Activated CD4-positive, alpha-beta T cell treated with anti-CD3 and anti-CD28 coated beads, Interleukin-2, amount 50 U/mL, for 16 hours (primary cell): ENCODE measurements around the gene NPLOC4.

Experiments used
- DNase-seq: peaks from one replicate; pipeline ENCODE4 v3.0.0-alpha.2; 2020

Gene NPLOC4

DNA sequence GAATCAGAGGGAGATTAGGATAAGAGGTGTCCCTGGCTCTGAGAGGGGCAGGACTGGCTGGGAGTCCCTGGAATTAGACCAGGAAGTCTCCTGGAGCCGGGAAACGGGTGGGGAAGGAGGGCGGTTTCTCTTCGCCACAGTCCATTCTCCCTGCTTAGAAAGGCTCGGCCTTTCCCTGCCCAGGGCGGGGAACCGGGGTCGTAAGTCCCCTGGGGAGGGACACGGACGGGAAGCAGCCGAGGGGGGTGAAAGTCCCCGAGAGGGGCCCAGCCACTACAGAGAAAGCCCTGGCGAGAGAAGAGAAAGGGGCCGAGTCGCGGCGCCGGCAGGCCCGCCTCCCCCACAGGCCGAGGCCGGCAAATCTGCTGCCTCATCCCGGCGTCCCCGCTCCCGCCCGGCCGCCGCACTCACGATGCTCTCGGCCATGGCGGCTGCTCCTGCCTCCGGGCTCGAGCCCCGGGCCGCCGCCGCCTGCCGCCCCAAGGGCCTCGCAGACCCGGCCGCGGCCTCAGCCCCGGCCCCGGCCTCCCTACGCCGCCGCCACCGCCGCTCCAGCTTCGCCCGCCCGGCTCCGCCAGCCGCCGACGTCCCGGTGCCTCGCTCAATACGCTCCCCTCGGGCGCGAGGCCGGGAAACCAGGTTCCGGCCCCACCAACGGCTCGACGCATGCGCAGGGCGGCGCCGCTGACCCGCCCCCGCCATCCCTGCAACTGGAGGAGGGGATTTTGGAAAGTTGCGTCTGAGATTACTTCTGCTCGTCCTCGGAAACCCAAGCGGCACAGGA is at the start of gene NPLOC4, which contains the start of gene TSPAN10:
Gene NPLOC4 (minus strand): TSS at position 608 of the 784 bp plus-strand sequence. CDS start 182 bp downstream, at position 426.
Gene TSPAN10 (plus strand): TSS at position 692 of the 784 bp plus-strand sequence. CDS start 5,217 bp downstream, outside the sequence.
- peak; percentile 89 for DNase-seq

DNA sequence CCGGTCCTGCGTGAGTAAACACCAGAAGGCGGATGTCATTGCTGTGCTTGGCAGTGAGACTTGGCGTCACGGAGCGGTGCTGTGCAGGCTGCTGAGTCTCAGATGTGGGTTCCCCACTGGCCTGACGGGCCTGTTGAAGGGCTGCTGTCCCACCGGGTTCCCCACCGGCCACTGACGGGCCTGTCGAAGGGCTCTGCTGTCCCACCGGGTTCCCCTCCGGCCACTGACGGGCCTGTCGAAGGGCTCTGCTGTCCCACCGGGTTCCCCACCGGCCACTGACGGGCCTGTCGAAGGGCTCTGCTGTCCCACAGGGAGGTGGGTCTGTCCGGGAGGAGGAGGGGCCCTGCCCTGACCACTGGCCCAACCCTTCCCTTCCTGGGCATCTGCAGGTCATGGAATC is 49.7 kb upstream of the NPLOC4 start:
- no peak for DNase-seq

GRCh38 chr17:81685108-81685507 is 48.2 kb upstream of the NPLOC4 start:
- peak; percentile 41 for DNase-seq

DNA sequence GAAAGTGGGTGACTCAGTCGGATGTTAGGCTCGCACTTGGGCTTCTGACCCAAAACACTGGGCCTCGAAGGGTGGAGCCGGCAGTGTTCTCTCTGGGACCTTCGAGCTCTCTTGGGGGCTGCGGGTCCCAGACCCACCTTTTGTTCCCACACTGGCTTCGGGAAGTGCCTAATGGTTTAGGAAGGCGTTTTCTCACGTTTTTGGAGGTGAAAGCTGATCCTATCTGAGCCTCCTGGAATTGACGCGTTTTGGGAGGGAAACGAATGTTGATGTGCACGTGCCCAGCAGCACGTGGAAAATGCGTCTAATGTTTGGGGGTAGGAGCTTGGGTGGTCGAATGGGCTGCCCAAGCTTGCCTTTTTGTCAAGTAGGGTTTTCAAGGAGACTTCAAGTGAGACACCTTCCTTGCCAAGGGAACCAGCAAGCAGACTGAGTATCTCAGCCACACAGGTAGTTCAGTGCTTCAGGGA is 47.6 kb upstream of the NPLOC4 start:
- DNase-seq: peak; percentile 33

GRCh38 chr17:81683584-81684441 is 46.9 kb upstream of the NPLOC4 start, which contains the start of the genes ARL16 and HGS:
TSS of gene ARL16 (minus strand) at chr17:81683797. CDS start at chr17:81683753, 44 bp downstream.
TSS of gene HGS (plus strand) at chr17:81684011. CDS start at chr17:81684067, 56 bp downstream.
- DNase-seq: peak; percentile 99

DNA sequence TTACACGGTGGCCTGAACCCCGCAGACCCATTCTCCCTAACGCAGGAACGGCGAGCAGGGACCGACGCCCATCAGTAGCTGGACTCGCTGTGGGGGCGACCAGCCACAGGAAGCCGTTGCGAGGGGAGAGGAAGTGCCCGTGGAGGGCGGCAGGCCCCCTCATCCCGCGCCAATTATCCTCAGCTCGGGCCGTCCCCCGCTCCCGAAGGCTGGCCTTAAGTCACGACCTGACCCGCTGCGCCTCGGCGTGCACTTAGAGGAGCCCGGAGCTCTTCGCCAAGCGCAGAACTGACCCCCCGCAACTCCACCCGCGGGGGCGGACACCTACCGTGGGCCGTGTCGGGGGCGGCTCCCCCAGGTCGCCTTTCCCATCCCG is 46.3 kb upstream of the NPLOC4 start:
- DNase-seq: no peak

DNA sequence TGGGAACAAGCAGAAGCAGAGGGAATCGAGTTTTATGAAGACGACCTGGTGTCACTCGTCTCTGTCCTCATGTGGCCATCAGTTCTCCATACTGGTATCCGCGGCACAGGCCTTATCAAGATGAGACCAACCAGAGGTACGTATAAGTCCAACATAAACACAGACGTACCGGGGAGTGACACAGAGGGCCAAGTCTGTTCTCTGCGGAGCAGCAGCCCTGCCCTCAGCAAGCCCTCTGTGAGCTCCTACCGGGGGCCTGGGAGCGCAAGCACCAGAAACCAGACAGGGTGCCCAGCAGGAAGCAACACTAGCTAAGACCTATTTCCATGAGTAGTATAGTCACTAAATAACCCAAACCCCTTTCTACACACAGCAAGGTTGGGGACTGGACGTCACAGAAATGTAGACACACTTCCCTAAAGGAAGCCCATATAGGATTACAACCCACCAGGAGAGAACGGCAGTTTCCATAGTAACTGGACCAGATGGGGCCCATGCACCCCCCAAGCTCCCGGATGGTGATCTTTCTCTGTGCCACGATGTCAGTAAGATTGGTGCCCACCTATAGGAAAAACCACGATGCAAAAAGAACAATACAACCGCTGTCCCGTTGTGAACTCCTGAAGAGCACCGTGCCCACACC is 45.8 kb upstream of the NPLOC4 start:
- DNase-seq: no peak

DNA sequence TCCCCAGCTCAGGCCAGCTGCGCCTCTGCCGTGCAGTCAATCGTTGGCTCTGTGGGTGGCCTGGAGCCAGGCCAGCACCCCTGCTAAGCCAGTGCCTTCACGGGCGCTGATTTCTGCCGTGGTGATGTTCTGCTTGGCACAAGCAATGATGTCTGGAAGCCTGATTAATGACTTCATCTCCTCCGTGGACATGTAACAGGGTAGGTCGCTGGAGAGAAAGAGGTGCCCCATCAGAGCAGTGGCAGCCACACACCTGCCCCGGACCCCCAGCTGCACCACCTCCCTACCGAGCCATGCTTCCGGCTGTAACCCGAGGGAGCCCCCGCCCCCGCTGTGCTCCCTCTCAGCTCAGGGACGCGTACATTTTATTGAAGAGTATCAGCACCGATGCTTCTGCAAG is 44.8 kb upstream of the NPLOC4 start:
- no peak for DNase-seq

- no peak for DNase-seq
Measured at GRCh38 chr17:81680150-81680549, 43.2 kb upstream of the NPLOC4 start.

DNA sequence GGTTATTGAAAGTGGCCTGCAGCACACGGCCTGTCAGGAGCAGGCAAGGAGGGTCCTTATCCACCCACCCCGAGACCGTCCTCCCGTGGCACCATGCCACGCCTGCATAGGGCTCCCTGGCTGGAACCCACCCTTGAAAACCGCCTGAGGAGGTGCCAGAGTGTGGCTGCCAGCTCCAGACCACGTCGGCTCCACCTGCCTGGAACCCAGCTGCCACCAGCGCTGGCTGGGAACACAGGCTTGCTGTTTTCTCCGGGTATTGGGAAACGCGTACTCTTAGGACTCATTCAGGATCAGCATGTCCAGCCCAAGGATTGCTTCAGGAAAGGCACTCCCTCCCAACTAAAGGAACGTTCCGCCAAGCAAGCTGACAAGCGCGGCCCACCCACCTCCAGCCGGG is 40.0 kb upstream of the NPLOC4 start:
- no peak for DNase-seq

DNA sequence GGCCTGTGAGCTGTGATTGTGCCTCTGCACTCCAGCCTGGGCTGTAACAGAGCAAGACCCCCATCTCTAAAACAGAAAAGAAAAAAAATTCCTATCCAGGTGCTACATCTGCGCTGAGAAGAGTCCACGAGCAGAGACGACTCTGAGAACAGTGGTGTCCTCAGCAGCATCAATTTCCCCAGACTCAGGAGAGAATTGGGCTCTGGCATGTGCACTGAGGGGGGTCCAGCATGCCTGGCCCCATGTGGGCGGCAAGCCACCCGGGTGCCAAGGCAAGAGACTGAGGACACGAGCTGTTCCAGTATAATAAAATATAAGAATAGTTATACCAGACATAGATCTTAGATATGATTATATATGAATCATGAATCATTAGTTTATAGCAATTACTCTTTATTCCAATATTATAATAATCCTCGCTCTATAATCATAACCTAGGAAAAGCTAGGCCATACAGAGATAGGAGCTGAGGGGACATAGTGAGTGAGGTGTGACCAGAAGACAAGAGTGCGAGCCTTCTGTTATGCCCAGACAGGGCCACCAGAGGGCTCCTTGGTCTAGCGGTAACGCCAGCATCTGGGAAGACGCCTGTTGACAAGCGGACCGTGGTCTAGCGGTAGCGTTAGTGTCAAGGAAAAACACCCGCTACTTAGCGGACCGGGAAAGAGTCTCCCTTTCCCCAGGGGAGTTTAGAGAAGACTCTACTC is 38.8 kb upstream of the NPLOC4 start:
- peak; percentile 41 for DNase-seq

DNA sequence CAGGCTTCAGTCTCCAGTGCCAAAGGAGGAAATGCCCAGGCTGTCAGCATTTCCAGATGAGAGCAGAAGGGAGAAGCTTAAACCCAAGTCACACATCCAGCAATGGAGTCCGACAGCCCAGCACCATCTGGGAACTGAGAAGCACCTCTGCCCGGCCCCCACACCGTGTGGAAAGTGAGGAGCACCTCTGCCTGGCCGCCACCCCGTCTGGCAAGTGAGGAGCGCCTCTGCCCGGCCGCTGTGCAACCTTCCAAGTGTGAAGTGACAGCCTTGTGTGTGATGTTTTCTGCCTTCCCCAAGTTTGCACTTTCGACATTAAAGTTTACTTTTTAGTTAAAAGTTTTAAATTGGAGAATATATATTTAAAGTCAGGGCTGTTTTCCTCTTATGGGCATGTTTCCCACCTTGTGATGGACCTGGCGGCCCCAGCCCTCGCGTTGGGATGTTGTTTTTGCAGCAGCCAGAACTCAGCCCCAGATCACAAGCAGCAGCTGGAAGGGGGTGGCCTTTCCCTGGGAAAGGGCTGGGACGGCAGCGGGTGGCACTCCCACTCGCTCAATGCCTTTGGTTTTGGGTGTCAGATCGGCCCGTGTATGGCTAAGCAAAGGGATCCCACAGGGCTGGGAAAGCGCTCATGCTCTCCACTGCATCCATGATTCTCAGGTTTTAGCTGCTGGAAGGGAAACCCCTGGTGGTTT is 36.8 kb upstream of the NPLOC4 start:
- DNase-seq: no peak

GRCh38 chr17:81672954-81673353 is 36.0 kb upstream of the NPLOC4 start:
- no peak for DNase-seq

- no peak for DNase-seq
Measured at GRCh38 chr17:81672504-81672903, 35.6 kb upstream of the NPLOC4 start.

GRCh38 chr17:81667754-81668153 is 30.8 kb upstream of the NPLOC4 start:
- DNase-seq: no peak

- peak; percentile 97 for DNase-seq
Measured at GRCh38 chr17:81666342-81667191, 29.7 kb upstream of the NPLOC4 start, which contains the start of the genes CCDC137 and OXLD1. TSS of gene CCDC137 (plus strand) at chr17:81666737. CDS start at chr17:81666767, 30 bp downstream. TSS of gene OXLD1 (minus strand) at chr17:81666605. CDS start at chr17:81666577, 28 bp downstream.

DNA sequence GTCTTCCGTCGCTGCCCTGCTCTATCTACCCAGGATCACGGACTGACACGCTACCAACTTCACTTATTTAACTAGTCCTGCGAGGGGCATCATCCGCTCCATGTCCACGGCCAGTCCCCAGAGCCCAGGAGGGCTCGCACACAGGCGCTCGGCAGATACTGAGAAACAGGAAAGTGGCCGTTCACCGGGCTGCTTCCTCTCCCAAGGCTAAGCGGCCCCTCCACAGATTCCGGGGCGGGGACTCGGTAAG is 29.1 kb upstream of the NPLOC4 start:
- no peak for DNase-seq

DNA sequence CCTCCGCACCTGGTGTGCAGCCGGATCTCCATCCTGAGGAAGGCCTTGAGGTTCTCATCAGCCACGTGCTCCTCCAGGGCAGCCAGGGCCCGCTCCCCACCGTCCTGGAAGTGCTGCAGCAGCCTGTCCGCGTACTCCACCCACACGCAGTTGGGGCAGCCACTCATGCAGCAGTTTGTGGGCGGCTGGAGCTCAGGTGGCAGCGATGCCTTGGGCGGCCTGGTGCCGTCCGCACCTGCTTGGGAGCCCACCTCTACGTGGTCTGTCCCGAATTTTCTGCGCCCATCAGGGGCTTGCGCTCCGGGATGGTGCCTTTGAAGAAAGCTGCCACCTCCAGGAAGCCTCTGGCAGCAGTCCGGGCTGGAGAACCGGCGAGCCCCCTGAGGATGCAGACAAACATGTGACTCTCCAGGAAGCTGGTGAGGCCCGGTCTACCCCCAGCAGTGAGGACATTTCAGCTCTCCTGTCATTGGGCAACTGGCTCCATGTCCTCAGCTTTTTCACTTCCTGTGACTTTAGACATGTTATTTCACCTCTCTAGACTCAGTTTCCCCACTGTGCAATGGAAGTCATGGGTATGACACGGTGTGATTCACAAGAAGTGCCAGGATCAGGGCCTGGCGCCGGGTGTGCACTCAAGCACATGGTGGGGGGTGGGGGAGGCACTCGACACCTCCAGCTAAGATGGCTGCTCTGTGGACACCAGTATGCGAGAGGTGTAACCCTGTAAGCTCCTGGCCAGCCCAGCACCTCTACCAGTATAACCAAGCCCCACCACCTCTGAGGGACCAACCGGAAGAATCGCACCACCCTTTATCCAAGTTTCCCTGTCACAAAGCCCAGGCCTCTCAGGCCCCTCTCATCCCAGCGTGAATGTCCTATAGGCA is 28.5 kb upstream of the NPLOC4 start:
- DNase-seq: peak; percentile 74

GRCh38 chr17:81664051-81664470 is 27.1 kb upstream of the NPLOC4 start:
- no peak for DNase-seq

GRCh38 chr17:81662002-81662401 is 25.1 kb upstream of the NPLOC4 start:
- DNase-seq: no peak
